HG03378 (cell line): ENCODE results near the gene BMERB1.
"Not testable (repeated sequence)": the region's sequence is repeated elsewhere in the genome, so short reads cannot be mapped to it uniquely, and the experiment has no call there.

Experiments
- ATAC-seq: cut with Tn5 transposase; IDR thresholded peaks from one replicate; pipeline ENCODE4 v1.9.1; 2021; ENCODE audit warnings: mild to moderate bottlenecking, moderate library complexity; ENCODE audit not compliant: unreplicated experiment

BMERB1 gene

GRCh38 chr16:15548482-15548891 lies 114.1 kb downstream of the BMERB1 start:
- no peak for ATAC-seq

GRCh38 chr16:15552507-15552906 lies 118.1 kb downstream of the BMERB1 start:
- ATAC-seq = no peak

GRCh38 chr16:15553313-15554088 lies 119.1 kb downstream of the BMERB1 start:
- ATAC-seq = no peak

- ATAC-seq = no peak
These were observed 121.7 kb downstream of the BMERB1 start for GRCh38 chr16:15556130-15556529.

- no peak for ATAC-seq
These were observed 122.9 kb downstream of the BMERB1 start for GRCh38 chr16:15557258-15557657.

- ATAC-seq = no peak
These were observed 124.8 kb downstream of the BMERB1 start for GRCh38 chr16:15559176-15559575.

GRCh38 chr16:15564604-15565339 lies 130.4 kb downstream of the BMERB1 start:
- ATAC-seq = no peak

GRCh38 chr16:15566095-15566494 lies 131.7 kb downstream of the BMERB1 start:
- ATAC-seq = no peak

- ATAC-seq = no peak
These were observed 133.4 kb downstream of the BMERB1 start for GRCh38 chr16:15567823-15568222.

GRCh38 chr16:15570666-15571065 lies 136.3 kb downstream of the BMERB1 start:
- ATAC-seq = not testable (repeated sequence)

- no peak for ATAC-seq
These were observed 137.2 kb downstream of the BMERB1 start for GRCh38 chr16:15571557-15571956.

GRCh38 chr16:15572329-15573001 lies 138.1 kb downstream of the BMERB1 start:
- ATAC-seq = no peak

- no peak for ATAC-seq
These were observed 139.0 kb downstream of the BMERB1 start for GRCh38 chr16:15573274-15573895.

GRCh38 chr16:15573896-15574613 lies 139.7 kb downstream of the BMERB1 start:
- ATAC-seq = not testable (repeated sequence)

- no peak for ATAC-seq
These were observed 140.2 kb downstream of the BMERB1 start for GRCh38 chr16:15574614-15574948.

- no peak for ATAC-seq
These were observed 141.1 kb downstream of the BMERB1 start for GRCh38 chr16:15575293-15576049.

- no peak for ATAC-seq
These were observed 142.9 kb downstream of the BMERB1 start for GRCh38 chr16:15576960-15577958.

- no peak for ATAC-seq
These were observed 144.4 kb downstream of the BMERB1 start for GRCh38 chr16:15578824-15579223.
